OCI-LY3 (cell line): ENCODE measurements around the gene MDFIC2.
"Not testable (repeated sequence)": the region's sequence is repeated elsewhere in the genome, so short reads cannot be mapped to it uniquely, and the experiment has no call there.

ENCODE experiments used
- EZH2phosphoT487 ChIP-seq: fragments of 200-600 bp; shearing (Covaris generic); IDR thresholded peaks from 2 replicates; pipeline ENCODE4 v1.6.1; 2018; ENCODE audit warnings: antibody characterized with exemption, mixed run types, low read depth
- TF ChIP-seq, protein P1 (sequence below): fragments of 200-600, 300-600 bp; sonication (generic); IDR thresholded peaks from 2 replicates; pipeline ENCODE4 v1.5.1; 2014; ENCODE audit warnings: antibody characterized with exemption, low read length, low read depth

DNA sequence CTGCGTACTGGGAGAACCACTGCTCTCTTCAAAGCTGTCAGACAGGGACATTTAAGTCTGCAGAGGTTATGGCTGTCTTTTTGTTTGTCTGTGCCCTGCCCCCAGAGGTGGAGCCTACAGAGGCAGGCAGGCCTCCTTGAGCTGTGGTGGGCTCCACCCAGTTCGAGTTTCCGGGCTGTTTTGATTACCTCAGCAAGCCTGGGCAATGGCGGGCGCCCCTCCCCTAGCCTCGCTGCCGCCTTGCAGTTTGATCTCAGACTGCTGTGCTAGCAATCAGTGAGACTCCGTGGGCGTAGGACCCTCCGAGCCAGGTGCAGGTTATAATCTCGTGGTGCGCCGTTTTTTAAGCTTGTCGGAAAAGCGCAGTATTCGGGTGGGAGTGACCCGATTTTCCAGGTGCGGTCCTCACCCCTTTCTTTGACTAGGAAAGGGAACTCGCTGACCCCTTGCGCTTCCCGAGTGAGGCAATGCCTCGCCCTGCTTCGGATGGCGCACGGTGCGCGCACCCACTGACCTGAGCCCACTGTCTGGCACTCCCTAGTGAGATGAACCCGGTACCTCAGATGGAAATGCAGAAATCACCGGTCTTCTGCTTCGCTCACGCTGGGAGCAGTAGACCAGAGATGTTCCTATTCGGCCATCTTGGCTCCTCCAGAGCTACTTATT lies 21.9 kb downstream of the MDFIC2 start:
- TF ChIP-seq, protein P1, sequence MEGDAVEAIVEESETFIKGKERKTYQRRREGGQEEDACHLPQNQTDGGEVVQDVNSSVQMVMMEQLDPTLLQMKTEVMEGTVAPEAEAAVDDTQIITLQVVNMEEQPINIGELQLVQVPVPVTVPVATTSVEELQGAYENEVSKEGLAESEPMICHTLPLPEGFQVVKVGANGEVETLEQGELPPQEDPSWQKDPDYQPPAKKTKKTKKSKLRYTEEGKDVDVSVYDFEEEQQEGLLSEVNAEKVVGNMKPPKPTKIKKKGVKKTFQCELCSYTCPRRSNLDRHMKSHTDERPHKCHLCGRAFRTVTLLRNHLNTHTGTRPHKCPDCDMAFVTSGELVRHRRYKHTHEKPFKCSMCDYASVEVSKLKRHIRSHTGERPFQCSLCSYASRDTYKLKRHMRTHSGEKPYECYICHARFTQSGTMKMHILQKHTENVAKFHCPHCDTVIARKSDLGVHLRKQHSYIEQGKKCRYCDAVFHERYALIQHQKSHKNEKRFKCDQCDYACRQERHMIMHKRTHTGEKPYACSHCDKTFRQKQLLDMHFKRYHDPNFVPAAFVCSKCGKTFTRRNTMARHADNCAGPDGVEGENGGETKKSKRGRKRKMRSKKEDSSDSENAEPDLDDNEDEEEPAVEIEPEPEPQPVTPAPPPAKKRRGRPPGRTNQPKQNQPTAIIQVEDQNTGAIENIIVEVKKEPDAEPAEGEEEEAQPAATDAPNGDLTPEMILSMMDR: not testable (repeated sequence)
- TF ChIP-seq EZH2phosphoT487: not testable (repeated sequence)
